HCT116 (cell line): ENCODE results near the gene NAALADL2. TPM values are rescaled to one million over a fixed set of nuclear protein-coding genes. Genes with fewer than 3 reads are reported as not detected.

ENCODE experiments used
- ATAC-seq: fragments of 200-7000 bp; cut with Tn5 transposase; 2 replicates; pipeline ENCODE4 v1.9.1; 2020; ENCODE audit warnings: mild to moderate bottlenecking, moderate library complexity
- BruUV-seq: library from RNA; stranded (reverse); fragments of 400-500 nt; replicated peaks from 2 replicates; lab custom pipeline; 2021; lab: Mats Ljungman, UMichigan
- CTCF ChIA-PET: fragments of 300-600 bp; sonication (Branson Sonifier 250); formaldehyde crosslinking; loops from one replicate; lab custom pipeline; 2021; ENCODE audit warnings: antibody characterized with exemption; lab: Charles Lee
- POLR2A ChIA-PET: fragments of 300-600, 350-600 bp; sonication (Branson Sonifier 250); formaldehyde crosslinking; loops from one replicate; lab custom pipeline; 2021; ENCODE audit warnings: antibody characterized with exemption; lab: Charles Lee
- RAD21 ChIA-PET, 2 experiments: fragments of 300-600 bp; sonication (Branson Sonifier 250); formaldehyde crosslinking; loops; one replicate each; lab custom pipeline; 2023; ENCODE audit warnings: low total read pairs in 2 of 2; ENCODE audit not compliant: uncharacterized antibody in 2 of 2, unreplicated experiment in 2 of 2, low non-redundant PET in 1 of 2; lab: Charles Lee
- DNase-seq: peaks from one replicate; pipeline ENCODE4 v3.0.0-alpha.2; 2010; ENCODE audit warnings: low read depth, low spot score
- H2AFZ ChIP-seq: fragments of 200-600 bp; shearing (Covaris generic), sonication (generic); 2 replicates; pipeline ENCODE4 v1.6.1; 2017; ENCODE audit warnings: low read depth, mixed run types, mixed read lengths, antibody characterized with exemption, low read length; ENCODE audit not compliant: poor library complexity, severe bottlenecking
- H3K27ac ChIP-seq: 2 replicates; pipeline ENCODE4 v1.5.1; 2012; ENCODE audit warnings: low read depth, low read length
- H3K27me3 ChIP-seq: fragments of 200-600 bp; sonication (generic); 2 replicates; pipeline ENCODE4 v1.6.1; 2016; ENCODE audit warnings: mixed run types, low read length, mixed read lengths; ENCODE audit not compliant: insufficient read depth
- H3K36me3 ChIP-seq, 2 experiments: fragments of 200-500 bp in 1 of 2; fragments of 200-600 bp in 1 of 2; sonication (Bioruptor generic) in 1 of 2; sonication (generic) in 1 of 2; 2 replicates each; pipeline versions ENCODE4 v1.5.1 to v1.6.1; 2014 to 2016; ENCODE audit warnings: low read length in 2 of 2, inconsistent platforms in 1 of 2, mixed read lengths in 1 of 2, mixed run types in 1 of 2; ENCODE audit not compliant: insufficient read depth in 2 of 2, control insufficient read depth in 1 of 2
- H3K4me1 ChIP-seq, 2 experiments: fragments of 200-600 bp in 1 of 2; sonication (generic) in 1 of 2; 2 replicates each; pipeline versions ENCODE4 v1.5.1 to v1.6.1; 2012 to 2017; ENCODE audit warnings: low read length in 2 of 2, inconsistent platforms in 1 of 2, mild to moderate bottlenecking in 1 of 2, mixed read lengths in 1 of 2, mixed run types in 1 of 2, moderate library complexity in 1 of 2; ENCODE audit not compliant: insufficient read depth in 2 of 2, control insufficient read depth in 1 of 2
- H3K4me2 ChIP-seq: fragments of 200-600 bp; sonication (generic); 2 replicates; pipeline ENCODE4 v1.6.1; 2017; ENCODE audit warnings: mixed run types, low read length, mixed read lengths
- H3K4me3 ChIP-seq, 2 experiments: fragments of 200-600 bp in 1 of 2; sonication (generic) in 1 of 2; replicated peaks in 1 of 2; 2 replicates each; pipeline ENCODE4 v1.5.1; 2011 to 2016; ENCODE audit warnings: low read length in 2 of 2, control low read depth in 1 of 2, low read depth in 1 of 2, mild to moderate bottlenecking in 1 of 2, mixed read lengths in 1 of 2, mixed run types in 1 of 2
- H3K79me2 ChIP-seq: fragments of 200-600 bp; sonication (generic); 2 replicates; pipeline ENCODE4 v1.6.1; 2017; ENCODE audit warnings: mild to moderate bottlenecking, mixed run types, low read length, moderate library complexity, mixed read lengths; ENCODE audit not compliant: insufficient read depth
- H3K9ac ChIP-seq: fragments of 200-600 bp; sonication (generic); 2 replicates; pipeline ENCODE4 v1.6.1; 2016; ENCODE audit warnings: low read length, mixed read lengths
- H3K9me2 ChIP-seq: fragments of 200-600 bp; sonication (generic), shearing (Covaris generic); 2 replicates; pipeline ENCODE4 v1.6.1; 2017; ENCODE audit warnings: mixed run types, mild to moderate bottlenecking, moderate library complexity; ENCODE audit not compliant: insufficient read depth
- H3K9me3 ChIP-seq, 2 experiments: fragments of 200-500 bp in 1 of 2; fragments of 200-600 bp in 1 of 2; sonication (Bioruptor generic) in 1 of 2; sonication (generic) in 1 of 2; 2 replicates each; pipeline ENCODE4 v1.6.1; 2014 to 2017; ENCODE audit warnings: low read length in 2 of 2, mixed read lengths in 2 of 2, inconsistent platforms in 1 of 2, low read depth in 1 of 2, mild to moderate bottlenecking in 1 of 2, mixed run types in 1 of 2, moderate library complexity in 1 of 2; ENCODE audit not compliant: control insufficient read depth in 1 of 2, insufficient read depth in 1 of 2
- H4K20me1 ChIP-seq: fragments of 200-600 bp; sonication (generic), shearing (Covaris generic); 2 replicates; pipeline ENCODE4 v1.6.1; 2017; ENCODE audit warnings: mixed run types, mild to moderate bottlenecking, moderate library complexity; ENCODE audit not compliant: insufficient read depth
- ATF3 ChIP-seq: IDR thresholded peaks from 2 replicates; pipeline ENCODE4 v1.6.1; 2012
- CBX3 ChIP-seq: IDR thresholded peaks from 2 replicates; pipeline ENCODE4 v1.6.1; 2012; ENCODE audit warnings: low read depth
- CEBPB ChIP-seq: IDR thresholded peaks from 2 replicates; pipeline ENCODE4 v1.6.1; 2012; ENCODE audit warnings: low read depth
- EGR1 ChIP-seq: IDR thresholded peaks from 2 replicates; pipeline ENCODE4 v1.6.1; 2012; ENCODE audit warnings: low read depth
- EZH2phosphoT487 ChIP-seq: fragments of 200-600 bp; IDR thresholded peaks from 2 replicates; pipeline ENCODE4 v1.6.1; 2018; ENCODE audit warnings: antibody characterized with exemption, borderline replicate concordance
- FOSL1 ChIP-seq: IDR thresholded peaks from 2 replicates; pipeline ENCODE4 v1.6.1; 2012; ENCODE audit warnings: low read depth
- POLR2A ChIP-seq: IDR thresholded peaks from 2 replicates; pipeline ENCODE4 v1.7.0; 2011; ENCODE audit warnings: borderline replicate concordance; ENCODE audit not compliant: insufficient read depth, insufficient read length; ENCODE audit errors: extremely low read depth
- POLR2AphosphoS5 ChIP-seq: IDR thresholded peaks from 2 replicates; pipeline ENCODE4 v1.6.1; 2011; ENCODE audit warnings: mild to moderate bottlenecking, low read depth, low read length, moderate library complexity
- SRF ChIP-seq: IDR thresholded peaks from 2 replicates; pipeline ENCODE4 v1.6.1; 2012; ENCODE audit warnings: low read depth
- TCF7L2 ChIP-seq: IDR thresholded peaks from 2 replicates; pipeline ENCODE4 v1.7.0; 2011; ENCODE audit warnings: borderline replicate concordance, inconsistent platforms; ENCODE audit not compliant: insufficient read depth, insufficient read length; ENCODE audit errors: extremely low read depth
- ZBTB33 ChIP-seq: IDR thresholded peaks from 2 replicates; pipeline ENCODE4 v1.6.1; 2011; ENCODE audit warnings: mild to moderate bottlenecking, low read length, moderate library complexity; ENCODE audit not compliant: insufficient replicate concordance; ENCODE audit errors: extremely low read depth
- intact Hi-C: fragments of 100-400 bp; cut with micrococcal nuclease; formaldehyde crosslinking; loops from 2 replicates; pipeline ENCODE4 v1.10.0; 2022
- total RNA-seq: library from RNA; stranded (reverse); gene quantifications from one replicate; pipeline ENCODE4 v1.2.1, GENCODE V29; 2021; ENCODE audit not compliant: unreplicated experiment

The NAALADL2 gene
- total RNA-seq, 1 experiment from 2014 or later: 2.9 TPM

- H3K36me3 ChIP-seq: no peaks in the 10 kb centered on the region
- POLR2A ChIA-PET: no interaction called here
- no peaks in the 10 kb centered on the region for H3K27me3 ChIP-seq
- no peak overlapping the region for H3K9ac ChIP-seq
- CTCF ChIA-PET: no interaction called here
- no peak overlapping the region for H3K27ac ChIP-seq
- no peak for TF ChIP-seq SRF
- no peak for TF ChIP-seq CEBPB
- no peak for TF ChIP-seq ZBTB33
- TF ChIP-seq ATF3: no peak
- no peak for TF ChIP-seq POLR2AphosphoS5
- TF ChIP-seq EZH2phosphoT487: no peak
- no peak for TF ChIP-seq TCF7L2
- no peak for TF ChIP-seq POLR2A
- TF ChIP-seq EGR1: no peak
- no peak for TF ChIP-seq FOSL1
- no peak for TF ChIP-seq CBX3
- intact Hi-C loops: no loop called here
- no peaks in the 10 kb centered on the region; the same call in 1 of the 2 replicates for H3K9me2 ChIP-seq
- no peak overlapping the region for H3K4me2 ChIP-seq
- RAD21 ChIA-PET: no interaction called here
- DNase-seq: no peak
- H3K9me3 ChIP-seq: no peaks in the 10 kb centered on the region
- no peak overlapping the region for H2AFZ ChIP-seq
- no peak overlapping the region for H3K4me3 ChIP-seq
- H3K4me1 ChIP-seq: no peaks in the 10 kb centered on the region
- H3K79me2 ChIP-seq: no peaks in the 10 kb centered on the region
- no TSS peak for BruUV-seq
- no peak for ATAC-seq
- H4K20me1 ChIP-seq: no peaks in the 10 kb centered on the region
These were observed 820.4 kb downstream of the NAALADL2 start for GRCh38 chr3:175679568-175679967.
